Type B pancreatic cell (in vitro differentiated cells): ENCODE data around the gene EIF2B1. TPM values are rescaled to one million over a fixed set of nuclear protein-coding genes. Genes with fewer than 3 reads are reported as not detected.

Experiments
- DNase-seq: peaks from one replicate; pipeline ENCODE4 v3.0.0; 2021; ENCODE audit warnings: mixed read lengths; ENCODE audit not compliant: unreplicated experiment; ENCODE audit errors: extremely low spot score
- H3K27ac Mint-ChIP-seq: 2 replicates; pipeline ENCODE4 v1.8.0; 2021; ENCODE audit warnings: mild to moderate bottlenecking, mixed read lengths
- H3K27me3 Mint-ChIP-seq: 2 replicates; pipeline ENCODE4 v1.8.0; 2021; ENCODE audit warnings: mixed read lengths
- H3K36me3 Mint-ChIP-seq: 2 replicates; pipeline ENCODE4 v1.8.0; 2021; ENCODE audit warnings: mixed read lengths
- H3K4me1 Mint-ChIP-seq: one replicate; pipeline ENCODE4 v1.8.0; 2021; ENCODE audit warnings: mixed read lengths; ENCODE audit not compliant: unreplicated experiment
- H3K4me3 Mint-ChIP-seq: 2 replicates; pipeline ENCODE4 v1.8.0; 2021; ENCODE audit warnings: mild to moderate bottlenecking, mixed read lengths
- H3K9me3 Mint-ChIP-seq: 2 replicates; pipeline ENCODE4 v1.8.0; 2021; ENCODE audit warnings: mixed read lengths
- total RNA-seq: library from RNA; stranded (reverse); gene quantifications from 2 replicates; pipeline ENCODE4 v1.2.1, GENCODE V29; 2021; ENCODE audit warnings: low replicate concordance
- TF ChIP-seq, protein P1 (sequence below): fragments of 200-600 bp; sonication (generic); conservative IDR thresholded peaks from 2 replicates; pipeline ENCODE4 v1.5.0; 2021; ENCODE audit warnings: antibody characterized with exemption, mild to moderate bottlenecking

The EIF2B1 gene
- total RNA-seq, 1 donor from 2014 or later, result 49.9 TPM

DNA sequence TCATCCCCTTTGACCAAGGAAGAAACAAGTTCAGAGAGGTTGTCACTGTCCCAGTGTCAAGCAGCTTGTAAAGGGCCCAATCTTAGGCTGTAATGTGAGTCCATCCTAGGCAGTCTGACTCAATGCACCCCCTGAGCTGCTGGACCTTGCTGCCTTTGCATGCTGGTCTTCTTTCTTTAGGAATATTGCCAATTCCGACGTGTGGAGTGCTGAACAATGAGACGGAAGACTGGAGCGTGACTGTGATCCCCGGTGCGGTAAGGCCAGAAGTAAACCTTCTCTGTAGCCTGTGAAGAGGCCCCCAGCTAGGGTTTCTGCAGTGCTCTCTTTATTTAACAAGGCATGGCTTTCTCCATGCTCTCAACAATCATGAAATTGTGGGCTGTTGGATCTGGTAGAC is 38.4 kb upstream of the EIF2B1 start:
- Mint-ChIP-seq H3K9me3 (no peaks in the 10 kb centered on the region), H3K27ac (peak overlapping the region; percentile 74), H3K36me3 (peaks cover 9% of the 10 kb centered on the region), H3K27me3 (no peaks in the 10 kb centered on the region), H3K4me1 (peaks cover 17% of the 10 kb centered on the region), H3K4me3 (peak overlapping the region; percentile 91)
- no peak for DNase-seq
- TF ChIP-seq, protein P1, sequence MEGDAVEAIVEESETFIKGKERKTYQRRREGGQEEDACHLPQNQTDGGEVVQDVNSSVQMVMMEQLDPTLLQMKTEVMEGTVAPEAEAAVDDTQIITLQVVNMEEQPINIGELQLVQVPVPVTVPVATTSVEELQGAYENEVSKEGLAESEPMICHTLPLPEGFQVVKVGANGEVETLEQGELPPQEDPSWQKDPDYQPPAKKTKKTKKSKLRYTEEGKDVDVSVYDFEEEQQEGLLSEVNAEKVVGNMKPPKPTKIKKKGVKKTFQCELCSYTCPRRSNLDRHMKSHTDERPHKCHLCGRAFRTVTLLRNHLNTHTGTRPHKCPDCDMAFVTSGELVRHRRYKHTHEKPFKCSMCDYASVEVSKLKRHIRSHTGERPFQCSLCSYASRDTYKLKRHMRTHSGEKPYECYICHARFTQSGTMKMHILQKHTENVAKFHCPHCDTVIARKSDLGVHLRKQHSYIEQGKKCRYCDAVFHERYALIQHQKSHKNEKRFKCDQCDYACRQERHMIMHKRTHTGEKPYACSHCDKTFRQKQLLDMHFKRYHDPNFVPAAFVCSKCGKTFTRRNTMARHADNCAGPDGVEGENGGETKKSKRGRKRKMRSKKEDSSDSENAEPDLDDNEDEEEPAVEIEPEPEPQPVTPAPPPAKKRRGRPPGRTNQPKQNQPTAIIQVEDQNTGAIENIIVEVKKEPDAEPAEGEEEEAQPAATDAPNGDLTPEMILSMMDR, result no peak

DNA sequence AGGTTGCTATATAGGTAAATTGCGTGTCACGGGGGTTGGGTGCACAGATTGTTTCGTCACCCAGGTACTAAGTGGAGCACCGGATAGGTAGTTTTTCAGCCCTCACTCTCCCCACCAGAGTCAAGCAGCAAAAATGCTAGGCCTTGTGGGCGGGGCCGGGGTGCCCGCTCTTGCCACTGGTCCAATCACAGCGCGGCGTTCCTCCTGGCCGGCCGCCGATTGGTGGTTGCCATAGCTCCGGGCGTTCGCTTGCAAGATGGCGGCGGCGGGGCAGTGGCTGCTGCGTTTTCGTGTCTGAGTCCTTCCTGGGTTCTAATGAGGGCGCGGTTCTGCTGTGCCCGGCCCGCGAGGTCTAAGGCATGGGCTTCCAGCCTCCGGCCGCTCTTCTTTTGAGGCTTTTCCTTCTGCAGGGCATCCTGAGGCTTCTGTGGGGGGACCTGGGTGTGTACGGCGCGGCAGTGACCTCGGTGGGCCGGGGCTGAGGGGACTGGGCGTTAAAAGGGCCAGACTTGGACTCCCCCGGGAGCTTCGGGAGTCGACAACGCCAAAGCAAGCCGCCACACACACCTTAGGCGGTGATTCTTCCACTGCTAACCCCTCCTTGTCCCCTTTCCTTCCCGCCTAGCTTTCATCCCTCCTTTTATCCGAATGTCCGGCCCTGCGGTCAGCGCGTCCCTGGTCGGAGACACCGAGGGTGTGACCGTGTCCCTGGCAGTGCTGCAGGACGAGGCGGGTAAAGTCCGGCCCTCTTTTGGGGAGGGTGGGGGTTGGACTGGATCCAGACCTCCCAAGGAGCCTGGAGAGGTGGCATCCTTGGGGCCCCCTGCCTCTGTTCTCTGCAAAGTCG is 37.6 kb upstream of the EIF2B1 start, which contains the start of gene TCTN2:
Gene TCTN2 (plus strand): TSS at position 232 of the 847 bp plus-strand sequence. CDS start 128 bp downstream, at position 360.
- Mint-ChIP-seq H3K4me1 (peaks cover 17% of the 10 kb centered on the region), H3K27me3 (no peaks in the 10 kb centered on the region), H3K9me3 (no peaks in the 10 kb centered on the region), H3K4me3 (peak within 1 kb of the TSS; percentile 91), H3K36me3 (peaks cover 9% of the 10 kb centered on the region), H3K27ac (peak within 1 kb of the TSS; percentile 74)
- TF ChIP-seq, protein P1, result no peak
- DNase-seq, result peak; percentile 95

DNA sequence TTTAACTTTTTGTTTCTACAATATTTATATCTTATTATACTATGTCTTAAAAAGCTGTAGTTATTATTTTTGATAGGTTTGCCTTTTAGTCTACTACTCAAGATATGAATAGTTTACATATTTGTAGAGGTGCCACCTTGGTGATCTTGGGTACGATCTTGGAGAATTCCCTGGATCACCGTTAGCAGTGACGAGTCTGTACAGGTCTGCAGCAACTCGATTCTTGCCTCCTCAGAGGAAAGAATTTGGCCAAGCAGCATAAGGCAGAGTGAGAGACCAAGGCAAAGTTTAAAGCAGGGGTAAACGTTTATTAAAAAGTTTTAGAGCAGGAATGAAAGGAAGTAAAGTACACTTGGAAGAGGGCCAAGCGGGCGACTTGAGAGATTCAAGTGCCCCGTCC is 34.3 kb upstream of the EIF2B1 start:
- Mint-ChIP-seq H3K27me3 (no peaks in the 10 kb centered on the region), H3K27ac (no peak overlapping the region), H3K9me3 (no peaks in the 10 kb centered on the region), H3K4me3 (no peak overlapping the region), H3K4me1 (peaks cover 12% of the 10 kb centered on the region), H3K36me3 (peaks cover 6% of the 10 kb centered on the region)
- TF ChIP-seq, protein P1, result no peak
- DNase-seq, result no peak

DNA sequence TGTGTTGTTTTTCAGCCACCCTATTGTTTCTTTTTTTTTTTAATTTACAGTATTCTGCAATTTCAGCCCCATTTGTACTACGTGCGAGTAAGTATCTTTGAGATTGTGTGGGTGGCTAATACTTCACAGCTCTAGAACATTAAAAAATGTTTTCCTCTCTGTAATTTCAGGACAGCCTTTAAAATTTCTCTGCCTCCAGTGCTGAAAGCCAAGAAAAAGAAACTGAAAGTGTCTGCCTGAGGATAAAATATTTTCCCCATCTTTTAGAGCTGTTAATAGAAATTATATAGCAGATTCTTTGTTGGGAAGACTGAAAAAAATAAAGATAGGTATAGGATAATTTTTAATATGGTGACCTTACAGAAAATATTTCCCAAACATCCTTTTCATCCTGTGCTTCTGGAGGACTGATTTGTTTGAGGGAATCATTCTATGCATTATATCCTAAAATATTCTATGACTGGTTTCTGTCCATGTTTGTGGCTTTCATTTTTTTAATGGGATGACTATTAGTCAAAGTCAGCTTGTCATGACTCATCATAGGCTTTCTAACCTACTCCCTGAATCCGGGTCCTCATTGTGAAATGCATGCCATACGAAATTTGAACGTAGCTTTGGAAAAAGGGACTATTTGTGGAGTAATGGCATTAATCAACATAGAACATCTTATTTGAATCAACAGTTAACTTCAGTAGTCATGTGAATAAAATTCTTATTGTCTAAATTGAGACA is 26.7 kb upstream of the EIF2B1 start:
- TF ChIP-seq, protein P1, result no peak
- Mint-ChIP-seq H3K4me3 (no peak overlapping the region), H3K36me3 (peaks cover 18% of the 10 kb centered on the region), H3K27ac (no peak overlapping the region), H3K9me3 (no peaks in the 10 kb centered on the region), H3K27me3 (no peaks in the 10 kb centered on the region), H3K4me1 (no peaks in the 10 kb centered on the region)
- DNase-seq, result no peak

DNA sequence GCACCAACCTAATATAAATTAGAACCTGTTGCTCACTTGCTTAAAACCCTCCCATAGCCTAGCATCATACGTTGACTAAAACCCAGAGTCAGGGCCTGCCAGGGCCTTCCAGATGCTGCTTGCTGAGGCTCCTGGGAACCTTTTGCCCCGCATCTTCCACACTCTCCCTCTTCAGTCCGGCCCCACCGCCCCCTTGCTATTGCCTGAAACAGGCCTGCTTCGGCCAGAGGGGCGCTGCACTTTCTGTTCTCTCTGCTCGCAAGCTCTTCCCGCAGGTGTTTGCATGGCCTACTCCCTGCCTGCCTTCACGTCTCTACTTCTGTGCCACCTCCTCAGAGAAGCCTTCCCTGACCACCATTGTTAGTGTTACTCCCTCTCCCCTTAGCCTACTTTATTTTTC is 23.7 kb upstream of the EIF2B1 start:
- Mint-ChIP-seq H3K36me3 (peaks cover 8% of the 10 kb centered on the region), H3K4me3 (no peak overlapping the region), H3K4me1 (no peaks in the 10 kb centered on the region), H3K27ac (no peak overlapping the region), H3K9me3 (no peaks in the 10 kb centered on the region), H3K27me3 (no peaks in the 10 kb centered on the region)
- TF ChIP-seq, protein P1, result no peak
- DNase-seq, result no peak
